HG02798 (cell line): ENCODE measurements around the gene TM7SF3.
"Not testable (repeated sequence)": the region's sequence is repeated elsewhere in the genome, so short reads cannot be mapped to it uniquely, and the experiment has no call there.

Source experiments
- ATAC-seq: cut with Tn5 transposase; IDR thresholded peaks from one replicate; pipeline ENCODE4 v1.9.1; 2021; ENCODE audit warnings: mild to moderate bottlenecking; ENCODE audit not compliant: unreplicated experiment, poor library complexity

The TM7SF3 gene

GRCh38 chr12:27014085-27014858 lies at the start of gene TM7SF3:
TM7SF3 (minus strand) TSS chr12:27014384; CDS start chr12:27014168, 216 bp downstream.
- peak; percentile 90 for ATAC-seq

- ATAC-seq = no peak
These were observed 49.2 kb upstream of the TM7SF3 start for GRCh38 chr12:27063250-27063851.

- ATAC-seq = no peak
These were observed 47.1 kb upstream of the TM7SF3 start for GRCh38 chr12:27061317-27061716.

- no peak for ATAC-seq
These were observed 46.6 kb upstream of the TM7SF3 start for GRCh38 chr12:27060740-27061139.

- ATAC-seq = no peak
These were observed 43.4 kb upstream of the TM7SF3 start for GRCh38 chr12:27057543-27057942.

- ATAC-seq = no peak
These were observed 41.8 kb upstream of the TM7SF3 start for GRCh38 chr12:27055966-27056365.

GRCh38 chr12:27052742-27053141 lies 38.6 kb upstream of the TM7SF3 start:
- no peak for ATAC-seq

- no peak for ATAC-seq
These were observed 38.0 kb upstream of the TM7SF3 start for GRCh38 chr12:27052176-27052575.

- ATAC-seq = no peak
These were observed 34.9 kb upstream of the TM7SF3 start for GRCh38 chr12:27048822-27049752.

- not testable (repeated sequence) for ATAC-seq
These were observed 27.8 kb upstream of the TM7SF3 start for GRCh38 chr12:27042018-27042417.

- not testable (repeated sequence) for ATAC-seq
These were observed 26.5 kb upstream of the TM7SF3 start for GRCh38 chr12:27040637-27041036.

GRCh38 chr12:27034607-27035293 lies 20.6 kb upstream of the TM7SF3 start:
- ATAC-seq = no peak

GRCh38 chr12:27032679-27033078 lies 18.5 kb upstream of the TM7SF3 start:
- ATAC-seq = no peak

- no peak for ATAC-seq
These were observed 17.3 kb upstream of the TM7SF3 start for GRCh38 chr12:27031531-27031930.

GRCh38 chr12:27026257-27026656 lies 12.1 kb upstream of the TM7SF3 start:
- ATAC-seq = no peak

GRCh38 chr12:27025116-27025515 lies 10.9 kb upstream of the TM7SF3 start:
- no peak for ATAC-seq

- no peak for ATAC-seq
These were observed 10.1 kb upstream of the TM7SF3 start for GRCh38 chr12:27024291-27024690.

GRCh38 chr12:27020761-27021160 lies 6.6 kb upstream of the TM7SF3 start:
- ATAC-seq = no peak

GRCh38 chr12:27018037-27018436 lies 3.9 kb upstream of the TM7SF3 start:
- no peak for ATAC-seq

- ATAC-seq = not testable (repeated sequence)
These were observed 3.1 kb upstream of the TM7SF3 start for GRCh38 chr12:27017163-27017823.
